Activated CD8-positive, alpha-beta T cell treated with anti-CD3 and anti-CD28 coated beads for 36 hours (primary cell): ENCODE data around the gene TBX1. TPM values are rescaled to one million over a fixed set of nuclear protein-coding genes. Genes with fewer than 3 reads are reported as not detected.

Experiments
- ATAC-seq: fragments of 200-7000 bp; cut with Tn5 transposase; one replicate; pipeline ENCODE4 v1.10.0; 2021; ENCODE audit warnings: mild to moderate bottlenecking, moderate library complexity
- CTCF ChIA-PET: fragments of 350-600 bp; sonication (Branson Sonifier 250); formaldehyde crosslinking; loops from one replicate; lab custom pipeline; 2021; ENCODE audit warnings: antibody characterized with exemption; lab: Charles Lee
- POLR2A ChIA-PET: fragments of 350-600 bp; sonication (Branson Sonifier 250); formaldehyde crosslinking; loops from one replicate; lab custom pipeline; 2021; ENCODE audit warnings: antibody characterized with exemption; lab: Charles Lee
- DNase-seq: peaks from one replicate; pipeline ENCODE4 v3.0.0-alpha.2; 2020
- H3K27ac Mint-ChIP-seq: one replicate; pipeline ENCODE4 v1.8.0; 2021; ENCODE audit warnings: mild to moderate bottlenecking, mixed read lengths
- H3K27me3 Mint-ChIP-seq: one replicate; pipeline ENCODE4 v1.8.0; 2021; ENCODE audit warnings: mixed read lengths
- H3K36me3 Mint-ChIP-seq: one replicate; pipeline ENCODE4 v1.8.0; 2021; ENCODE audit warnings: low read depth, mixed read lengths
- H3K4me1 Mint-ChIP-seq: one replicate; pipeline ENCODE4 v1.8.0; 2021; ENCODE audit warnings: low read depth, mixed read lengths
- H3K4me3 Mint-ChIP-seq: one replicate; pipeline ENCODE4 v1.8.0; 2021; ENCODE audit warnings: mild to moderate bottlenecking, moderate library complexity, mixed read lengths
- H3K9me3 Mint-ChIP-seq: one replicate; pipeline ENCODE4 v1.8.0; 2021; ENCODE audit warnings: mixed read lengths
- CTCF ChIP-seq: fragments of 200-600 bp; IDR thresholded peaks from one replicate; pipeline ENCODE4 v1.8.0; 2022; ENCODE audit warnings: antibody characterized with exemption, mild to moderate bottlenecking
- intact Hi-C: fragments of 100-400 bp; cut with micrococcal nuclease; formaldehyde crosslinking; loops from one replicate; pipeline ENCODE4 v1.10.0; 2022
- total RNA-seq, 2 experiments: library from RNA; stranded (reverse); gene quantifications; one replicate each; pipeline ENCODE4 v1.2.3, GENCODE V29; 2021

TBX1 gene
- total RNA-seq, 2 experiments from 2014 or later = not detected

GRCh38 chr22:19787849-19788141 is 27.2 kb downstream of the TBX1 start:
- no peaks in the 10 kb centered on the region for H3K4me1 Mint-ChIP-seq
- TF ChIP-seq CTCF = no peak
- no peak overlapping the region for H3K4me3 Mint-ChIP-seq
- ATAC-seq (no peak), DNase-seq (no peak)
- peaks cover 4% of the 10 kb centered on the region for H3K9me3 Mint-ChIP-seq
- ChIA-PET POLR2A (no interaction called here), CTCF (no interaction called here)
- no peaks in the 10 kb centered on the region for H3K27me3 Mint-ChIP-seq
- peaks cover 21% of the 10 kb centered on the region for H3K36me3 Mint-ChIP-seq
- intact Hi-C loops = no loop called here
- no peak overlapping the region for H3K27ac Mint-ChIP-seq

GRCh38 chr22:19788661-19789225 is 28.2 kb downstream of the TBX1 start:
- intact Hi-C loops = no loop called here
- ATAC-seq (no peak), DNase-seq (no peak)
- H3K27ac Mint-ChIP-seq = no peak overlapping the region
- TF ChIP-seq CTCF = no peak
- CTCF ChIA-PET = interaction anchor here (1.2 kb wide), 1 partner anchor 58 kb away, joined by 7 read pairs; no protein-coding TSS in a partner anchor
- POLR2A ChIA-PET = no interaction called here
- peaks cover 27% of the 10 kb centered on the region for H3K36me3 Mint-ChIP-seq
- H3K9me3 Mint-ChIP-seq = peaks cover 4% of the 10 kb centered on the region
- no peaks in the 10 kb centered on the region for H3K4me1 Mint-ChIP-seq
- no peaks in the 10 kb centered on the region for H3K27me3 Mint-ChIP-seq
- H3K4me3 Mint-ChIP-seq = no peak overlapping the region

GRCh38 chr22:19789406-19789805 is 28.8 kb downstream of the TBX1 start:
- intact Hi-C loops = no loop called here
- H3K4me3 Mint-ChIP-seq = no peak overlapping the region
- H3K4me1 Mint-ChIP-seq = no peaks in the 10 kb centered on the region
- no peak for TF ChIP-seq CTCF
- H3K27me3 Mint-ChIP-seq = no peaks in the 10 kb centered on the region
- DNase-seq = no peak
- H3K9me3 Mint-ChIP-seq = peaks cover 4% of the 10 kb centered on the region
- CTCF ChIA-PET = interaction anchor here (0.9 to 1.2 kb wide), 3 partner anchors 59 to 165 kb away, joined by 3 to 7 read pairs (median 3); no protein-coding TSS in a partner anchor
- H3K36me3 Mint-ChIP-seq = peaks cover 33% of the 10 kb centered on the region
- POLR2A ChIA-PET = no interaction called here
- H3K27ac Mint-ChIP-seq = no peak overlapping the region
- ATAC-seq = no peak

DNA sequence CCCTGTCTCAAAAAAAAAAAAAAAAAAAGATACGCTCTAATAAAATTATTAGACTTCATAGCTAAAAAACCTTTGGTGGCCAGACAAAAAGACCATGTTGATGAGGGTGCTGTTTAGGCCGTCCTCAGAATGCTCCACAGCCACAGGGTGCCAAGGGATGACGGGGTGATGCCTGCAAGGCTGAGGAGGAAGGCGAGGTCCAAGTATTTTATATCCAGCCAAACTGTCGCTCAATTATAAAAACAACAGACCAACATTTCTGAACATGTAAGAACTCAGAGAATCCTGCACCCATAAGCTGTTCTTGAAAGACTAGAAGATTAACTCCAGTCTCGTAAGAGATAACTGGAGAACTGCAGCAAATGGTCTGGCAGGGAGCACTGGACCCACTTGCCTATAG is 29.2 kb downstream of the TBX1 start:
- Mint-ChIP-seq H3K27me3 (no peaks in the 10 kb centered on the region), H3K36me3 (peaks cover 35% of the 10 kb centered on the region), H3K27ac (no peak overlapping the region), H3K4me1 (no peaks in the 10 kb centered on the region), H3K9me3 (peaks cover 4% of the 10 kb centered on the region), H3K4me3 (no peak overlapping the region)
- no peak for DNase-seq
- CTCF ChIA-PET = interaction anchor here (0.9 to 1.2 kb wide), 4 partner anchors 59 to 165 kb away, joined by 3 to 7 read pairs (median 3); no protein-coding TSS in a partner anchor
- intact Hi-C loops = no loop called here
- TF ChIP-seq CTCF = no peak
- no peak for ATAC-seq
- POLR2A ChIA-PET = no interaction called here

- POLR2A ChIA-PET = interaction anchor here (0.9 kb wide), 1 partner anchor 9 kb away, joined by 3 read pairs; no protein-coding TSS in a partner anchor
- DNase-seq (no peak), ATAC-seq (no peak)
- no peaks in the 10 kb centered on the region for H3K4me1 Mint-ChIP-seq
- peaks cover 4% of the 10 kb centered on the region for H3K9me3 Mint-ChIP-seq
- no peak overlapping the region for H3K27ac Mint-ChIP-seq
- no peaks in the 10 kb centered on the region for H3K27me3 Mint-ChIP-seq
- CTCF ChIA-PET = interaction anchor here (0.7 to 1.3 kb wide), 2 partner anchors 61 to 95 kb away, joined by 3 to 4 read pairs; no protein-coding TSS in a partner anchor
- H3K36me3 Mint-ChIP-seq = peaks cover 38% of the 10 kb centered on the region
- intact Hi-C loops = no loop called here
- no peak overlapping the region for H3K4me3 Mint-ChIP-seq
- TF ChIP-seq CTCF = no peak
Observed at GRCh38 chr22:19791243-19791642, 30.7 kb downstream of the TBX1 start.
